ENCODE results near the gene VN1R5.

VN1R5 gene

DNA sequence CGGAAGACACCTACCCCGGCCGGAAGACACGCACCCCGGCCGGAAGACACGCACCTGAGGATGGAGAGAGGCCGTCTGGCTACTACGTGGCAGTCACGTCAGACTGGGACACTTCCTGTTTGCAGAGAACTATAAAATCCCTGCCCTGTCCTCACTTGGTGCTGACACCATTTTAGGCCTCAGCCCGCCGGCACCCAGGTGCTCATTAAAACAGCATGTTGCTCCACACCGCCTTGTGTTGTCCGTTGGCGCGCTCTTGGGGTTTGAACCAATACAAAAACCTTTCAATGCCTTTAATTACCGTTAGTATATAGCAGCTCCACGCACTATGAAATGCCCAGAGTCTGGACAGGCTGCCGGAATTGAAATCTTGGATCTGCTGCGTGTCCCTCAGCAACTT, 34.7 kb downstream of the VN1R5 start:
- TF ChIP-seq, protein P1, sequence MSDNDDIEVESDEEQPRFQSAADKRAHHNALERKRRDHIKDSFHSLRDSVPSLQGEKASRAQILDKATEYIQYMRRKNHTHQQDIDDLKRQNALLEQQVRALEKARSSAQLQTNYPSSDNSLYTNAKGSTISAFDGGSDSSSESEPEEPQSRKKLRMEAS (IDR thresholded peaks at IDR 0.05; ENCODE audit: low read depth, low read length) = no peak
- no peak for TF ChIP-seq MYC (IDR thresholded peaks at IDR 0.05; ENCODE audit: low read depth, low read length)
- no peak for TF ChIP-seq POLR2A (IDR thresholded peaks at IDR 0.05; ENCODE audit: extremely low read depth, insufficient read length)
- TF ChIP-seq CTCF (IDR thresholded peaks at IDR 0.05; ENCODE audit: low read depth, low read length) = no peak
- DNase-seq (ENCODE audit: low read depth) = no peak
- no peak overlapping the region for H3K4me3 ChIP-seq (ENCODE audit: low read depth, low read length)

GRCh38 chr1:247291161-247291560, 35.3 kb downstream of the VN1R5 start:
- no peak overlapping the region for H3K4me3 ChIP-seq (ENCODE audit: low read depth, low read length)
- TF ChIP-seq, protein P1 (IDR thresholded peaks at IDR 0.05; ENCODE audit: low read depth, low read length) = no peak
- DNase-seq (ENCODE audit: low read depth) = no peak

DNA sequence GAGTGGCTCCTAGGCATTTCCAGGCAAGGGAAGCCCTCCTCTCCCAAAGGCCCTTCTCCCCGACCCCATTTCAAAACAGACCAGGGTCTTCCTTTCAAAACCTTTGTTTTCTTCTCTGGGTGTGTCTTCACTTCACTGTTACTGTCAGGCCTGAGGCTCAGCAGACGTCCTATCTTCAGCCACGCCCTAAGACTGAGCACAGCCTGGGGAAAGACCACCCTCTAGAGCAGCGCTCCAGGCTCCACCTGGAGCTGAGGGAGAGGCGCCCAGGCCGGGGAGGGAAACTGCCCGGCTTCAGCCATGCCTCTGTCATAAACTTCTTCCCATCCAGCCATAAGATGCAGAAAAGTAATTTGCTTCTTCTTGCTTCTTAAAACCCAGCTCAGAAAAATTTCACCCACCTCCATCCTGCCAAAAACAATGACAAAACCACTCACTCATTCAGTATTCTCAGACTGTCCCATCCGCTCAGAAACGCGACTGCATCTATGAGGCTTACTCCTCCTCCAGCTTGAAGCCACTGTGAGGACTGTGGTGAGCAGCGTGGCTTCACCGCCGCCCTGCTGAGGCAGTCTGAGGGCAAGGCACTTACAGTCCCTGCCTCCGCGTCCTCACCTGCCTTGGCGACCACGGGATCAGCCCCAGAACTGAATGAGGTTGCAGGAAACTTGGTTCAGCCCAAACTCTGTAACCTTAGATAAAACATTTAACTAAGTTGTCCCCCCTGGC, 36.1 kb downstream of the VN1R5 start:
- TF ChIP-seq, protein P1 (IDR thresholded peaks at IDR 0.05; ENCODE audit: low read depth, low read length) = no peak
- TF ChIP-seq CTCF (IDR thresholded peaks at IDR 0.05; ENCODE audit: low read depth, low read length) = no peak
- TF ChIP-seq POLR2A (IDR thresholded peaks at IDR 0.05; ENCODE audit: extremely low read depth, insufficient read length) = no peak
- no peak for TF ChIP-seq MYC (IDR thresholded peaks at IDR 0.05; ENCODE audit: low read depth, low read length)
- H3K4me3 ChIP-seq (ENCODE audit: low read depth, low read length) = no peak overlapping the region
- no peak for DNase-seq (ENCODE audit: low read depth)

GRCh38 chr1:247293047-247293446, 37.2 kb downstream of the VN1R5 start:
- DNase-seq (ENCODE audit: low read depth) = no peak
- no peak overlapping the region for H3K4me3 ChIP-seq (ENCODE audit: low read depth, low read length)
- no peak for TF ChIP-seq POLR2A (IDR thresholded peaks at IDR 0.05; ENCODE audit: extremely low read depth, insufficient read length)
- TF ChIP-seq, protein P1 (IDR thresholded peaks at IDR 0.05; ENCODE audit: low read depth, low read length) = no peak
- TF ChIP-seq MYC (IDR thresholded peaks at IDR 0.05; ENCODE audit: low read depth, low read length) = no peak
- no peak for TF ChIP-seq CTCF (IDR thresholded peaks at IDR 0.05; ENCODE audit: low read depth, low read length)

GRCh38 chr1:247294282-247294681, 38.4 kb downstream of the VN1R5 start:
- TF ChIP-seq CTCF (IDR thresholded peaks at IDR 0.05; ENCODE audit: low read depth, low read length) (no peak), MYC (IDR thresholded peaks at IDR 0.05; ENCODE audit: low read depth, low read length) (no peak), POLR2A (IDR thresholded peaks at IDR 0.05; ENCODE audit: extremely low read depth, insufficient read length) (no peak)
- TF ChIP-seq, protein P1 (IDR thresholded peaks at IDR 0.05; ENCODE audit: low read depth, low read length) = no peak

GRCh38 chr1:247295274-247295684, 39.4 kb downstream of the VN1R5 start:
- DNase-seq (ENCODE audit: low read depth) = no peak
- TF ChIP-seq, protein P1 (IDR thresholded peaks at IDR 0.05; ENCODE audit: low read depth, low read length) = no peak
- no peak overlapping the region for H3K4me3 ChIP-seq (ENCODE audit: low read depth, low read length)

More at GRCh38 chr1:247294282-247294681, 38.4 kb downstream of the VN1R5 start:
- DNase-seq (ENCODE audit: low read depth) = no peak
- no peak overlapping the region for H3K4me3 ChIP-seq (ENCODE audit: low read depth, low read length)
